Cardiac muscle cell (in vitro differentiated cells and primary cell): ENCODE measurements around the gene GRIA4. TPM values are rescaled to one million over a fixed set of nuclear protein-coding genes. Genes with fewer than 3 reads are reported as not detected.

ENCODE experiments used
- DNase-seq, 2 donors: peaks; one replicate each; pipeline versions ENCODE4 v3.0.0 to v3.0.0-alpha.2; 2010 to 2017; ENCODE audit warnings: low read depth in 1 of 2, low spot score in 1 of 2
- H3K27ac ChIP-seq: fragments of 200-600 bp; sonication (generic); 2 replicates; pipeline ENCODE4 v1.5.1; 2016
- H3K27me3 ChIP-seq: fragments of 200-600 bp; sonication (generic); 2 replicates; pipeline ENCODE4 v1.6.0; 2016; ENCODE audit warnings: control low read depth
- H3K36me3 ChIP-seq: fragments of 200-600 bp; sonication (generic); 2 replicates; pipeline ENCODE4 v1.5.1; 2016; ENCODE audit warnings: control low read depth
- H3K4me1 ChIP-seq: fragments of 200-600 bp; sonication (generic); 2 replicates; pipeline ENCODE4 v1.8.1; 2017; ENCODE audit warnings: low read depth, mild to moderate bottlenecking, mixed run types
- H3K4me3 ChIP-seq: fragments of 200-600 bp; sonication (generic); 2 replicates; pipeline ENCODE4 v1.5.1; 2016; ENCODE audit warnings: mild to moderate bottlenecking
- H3K9me3 ChIP-seq: fragments of 200-600 bp; sonication (generic); 2 replicates; pipeline ENCODE4 v1.5.1; 2017; ENCODE audit warnings: low read depth, mild to moderate bottlenecking, control low read depth
- CTCF ChIP-seq: IDR thresholded peaks from 2 replicates; pipeline ENCODE4 v1.5.1; 2012; ENCODE audit warnings: low read depth, mild to moderate bottlenecking, low read length
- polyA plus RNA-seq: library from polyadenylated mRNA; unstranded; fragments of >200 nt; fragmentation: Nextera tagmentation; extraction: Ambion mirVana; gene quantifications from 2 replicates; pipeline ENCODE4 v1.2.1, GENCODE V29; 2016
- total RNA-seq: library from RNA; depleted of rRNA; stranded (reverse); fragments of >200 nt; gene quantifications from 2 replicates; pipeline ENCODE4 v1.2.3, GENCODE V29; 2016

GRIA4 gene
- total and polyA plus RNA-seq, 2 experiments from 2014 or later, result 20.8 to 36.6 TPM

- DNase-seq, result no peak
- TF ChIP-seq CTCF, result no peak
- H3K27me3 ChIP-seq, result no peaks in the 10 kb centered on the region
- H3K4me3 ChIP-seq, result no peak overlapping the region
- no peaks in the 10 kb centered on the region for H3K9me3 ChIP-seq
- H3K36me3 ChIP-seq, result no peaks in the 10 kb centered on the region
- H3K4me1 ChIP-seq, result no peaks in the 10 kb centered on the region
- H3K27ac ChIP-seq, result no peak overlapping the region
These were observed 80.6 kb downstream of the GRIA4 start for GRCh38 chr11:105690467-105690866.

- peak in 1 of 2 donors; percentile 30 for DNase-seq
These were observed 83.3 kb downstream of the GRIA4 start for GRCh38 chr11:105693075-105693759.

GRCh38 chr11:105696000-105696399 lies 86.1 kb downstream of the GRIA4 start:
- no peak for DNase-seq
- Histone ChIP-seq H3K4me1 (no peaks in the 10 kb centered on the region), H3K9me3 (no peaks in the 10 kb centered on the region), H3K4me3 (no peak overlapping the region), H3K27me3 (no peaks in the 10 kb centered on the region), H3K27ac (no peak overlapping the region), H3K36me3 (no peaks in the 10 kb centered on the region)
- TF ChIP-seq CTCF, result no peak

More at GRCh38 chr11:105693075-105693759, 83.3 kb downstream of the GRIA4 start:
- Histone ChIP-seq H3K27me3 (no peaks in the 10 kb centered on the region), H3K9me3 (no peaks in the 10 kb centered on the region), H3K4me3 (no peak overlapping the region), H3K27ac (no peak overlapping the region), H3K4me1 (no peaks in the 10 kb centered on the region), H3K36me3 (no peaks in the 10 kb centered on the region)
- no peak for TF ChIP-seq CTCF

- DNase-seq, result no peak
- Histone ChIP-seq H3K4me3 (no peak overlapping the region), H3K9me3 (no peaks in the 10 kb centered on the region), H3K27ac (no peak overlapping the region), H3K4me1 (no peaks in the 10 kb centered on the region), H3K27me3 (no peaks in the 10 kb centered on the region), H3K36me3 (no peaks in the 10 kb centered on the region)
- TF ChIP-seq CTCF, result no peak
These were observed 87.4 kb downstream of the GRIA4 start for GRCh38 chr11:105697291-105697690.

GRCh38 chr11:105699203-105699602 lies 89.3 kb downstream of the GRIA4 start:
- no peak overlapping the region for H3K4me3 ChIP-seq
- no peak overlapping the region for H3K27ac ChIP-seq
- no peaks in the 10 kb centered on the region for H3K27me3 ChIP-seq
- TF ChIP-seq CTCF, result no peak
- H3K9me3 ChIP-seq, result no peaks in the 10 kb centered on the region
- H3K36me3 ChIP-seq, result no peaks in the 10 kb centered on the region
- DNase-seq, result no peak
- H3K4me1 ChIP-seq, result peaks cover 1% of the 10 kb centered on the region

GRCh38 chr11:105700271-105700670 lies 90.4 kb downstream of the GRIA4 start:
- peaks cover 3% of the 10 kb centered on the region for H3K4me1 ChIP-seq
- no peak overlapping the region for H3K4me3 ChIP-seq
- TF ChIP-seq CTCF, result no peak
- H3K9me3 ChIP-seq, result no peaks in the 10 kb centered on the region
- no peaks in the 10 kb centered on the region for H3K36me3 ChIP-seq
- no peaks in the 10 kb centered on the region for H3K27me3 ChIP-seq
- H3K27ac ChIP-seq, result no peak overlapping the region
- no peak for DNase-seq
